Measurements from ENCODE around the gene ATP4B.

The ATP4B gene

GRCh38 chr13:113657851-113658741, at the start of gene ATP4B:
Gene ATP4B (minus strand): TSS chr13:113658198. CDS start chr13:113658144, 54 bp downstream.
- in situ Hi-C loops (cut with MboI; ENCODE audit: low sequenced_read_pairs): no loop called here
- Histone ChIP-seq H3K27me3 (ENCODE audit: low read depth) (peaks cover 6% of the 10 kb centered on the region; the same call in 1 of the 2 replicates), H3K9me3 (0 out of 2 replicates have a peak, but pooled peaks cover 5% of the 10 kb centered on the region), H3K4me3 (no peak within 1 kb of the TSS), H3K4me1 (no peaks in the 10 kb centered on the region), H3K36me3 (replicated peaks) (no peaks in the 10 kb centered on the region)
- DNase-seq (ENCODE audit: low spot score in 2 of 2): no peak

GRCh38 chr13:113672002-113672651, 14.1 kb upstream of the ATP4B start:
- H3K27me3 ChIP-seq (ENCODE audit: low read depth): no peaks in the 10 kb centered on the region
- H3K4me3 ChIP-seq: no peak overlapping the region
- no peak for DNase-seq (ENCODE audit: low spot score in 2 of 2)
- in situ Hi-C loops (cut with MboI; ENCODE audit: low sequenced_read_pairs): no loop called here
- no peaks in the 10 kb centered on the region for H3K36me3 ChIP-seq (replicated peaks)
- H3K4me1 ChIP-seq: no peaks in the 10 kb centered on the region
- no peaks in the 10 kb centered on the region for H3K9me3 ChIP-seq

- Histone ChIP-seq H3K27me3 (ENCODE audit: low read depth) (no peaks in the 10 kb centered on the region), H3K9me3 (no peaks in the 10 kb centered on the region), H3K36me3 (replicated peaks) (no peaks in the 10 kb centered on the region), H3K4me3 (no peak overlapping the region), H3K4me1 (no peaks in the 10 kb centered on the region)
- no peak for DNase-seq (ENCODE audit: low spot score in 2 of 2)
- in situ Hi-C loops (cut with MboI; ENCODE audit: low sequenced_read_pairs): no loop called here
These were observed 13.3 kb upstream of the ATP4B start for GRCh38 chr13:113671066-113672001.

DNA sequence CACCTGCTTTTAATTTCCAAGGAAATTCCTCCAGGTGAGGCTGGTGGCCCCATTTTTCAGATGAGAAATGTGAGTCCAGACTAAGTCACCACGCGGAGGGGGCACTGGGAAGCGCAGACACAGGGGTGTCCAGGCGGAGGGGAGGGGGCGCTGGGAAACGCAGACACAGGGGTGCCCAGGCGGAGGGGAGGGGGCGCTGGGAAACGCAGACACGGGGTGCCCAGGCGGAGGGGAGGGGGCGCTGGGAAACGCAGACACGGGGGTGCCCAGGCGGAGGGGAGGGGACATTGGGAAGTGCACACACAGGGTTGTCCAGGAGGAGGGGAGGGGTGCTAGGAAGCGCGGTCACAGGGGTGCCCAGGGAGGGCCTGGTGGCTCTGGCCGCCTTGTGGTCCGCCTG, 12.5 kb upstream of the ATP4B start:
- H3K36me3 ChIP-seq (replicated peaks): no peaks in the 10 kb centered on the region
- no peak for DNase-seq (ENCODE audit: low spot score in 2 of 2)
- no peaks in the 10 kb centered on the region for H3K4me1 ChIP-seq
- H3K4me3 ChIP-seq: no peak overlapping the region
- H3K9me3 ChIP-seq: no peaks in the 10 kb centered on the region
- in situ Hi-C loops (cut with MboI; ENCODE audit: low sequenced_read_pairs): no loop called here
- no peaks in the 10 kb centered on the region for H3K27me3 ChIP-seq (ENCODE audit: low read depth)

GRCh38 chr13:113669755-113670341, 11.8 kb upstream of the ATP4B start:
- Histone ChIP-seq H3K9me3 (no peaks in the 10 kb centered on the region), H3K36me3 (replicated peaks) (no peaks in the 10 kb centered on the region), H3K4me3 (no peak overlapping the region), H3K4me1 (no peaks in the 10 kb centered on the region), H3K27me3 (ENCODE audit: low read depth) (no peaks in the 10 kb centered on the region)
- DNase-seq (ENCODE audit: low spot score in 2 of 2): no peak
- in situ Hi-C loops (cut with MboI; ENCODE audit: low sequenced_read_pairs): no loop called here

DNA sequence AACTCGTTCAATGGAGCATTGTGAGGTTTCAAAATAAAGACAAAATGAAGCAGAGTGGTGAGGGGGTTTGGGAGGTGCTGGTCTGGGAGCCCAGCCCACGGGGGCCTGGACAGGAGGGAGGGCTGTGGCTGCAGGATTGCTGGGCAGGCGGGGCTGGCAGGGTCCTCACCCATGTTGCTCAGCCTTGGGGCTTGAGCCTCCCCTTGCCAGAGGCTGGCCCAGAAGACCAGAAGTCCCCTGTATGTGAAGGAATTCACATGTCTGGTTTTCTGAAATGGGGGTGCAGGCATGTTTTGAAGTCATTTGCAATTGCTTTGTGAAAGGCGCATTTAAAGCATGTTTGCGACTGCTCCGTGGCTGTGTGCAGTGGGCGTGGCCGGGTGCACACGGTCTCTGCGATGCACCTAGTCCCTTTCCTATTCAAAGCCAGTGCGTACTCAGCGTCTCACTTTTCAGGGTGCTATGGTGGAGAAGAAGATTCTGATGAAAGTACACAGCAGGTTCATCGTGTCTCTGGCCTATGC, 11.3 kb upstream of the ATP4B start:
- H3K36me3 ChIP-seq (replicated peaks): no peaks in the 10 kb centered on the region
- H3K4me1 ChIP-seq: no peaks in the 10 kb centered on the region
- H3K9me3 ChIP-seq: no peaks in the 10 kb centered on the region
- H3K27me3 ChIP-seq (ENCODE audit: low read depth): no peaks in the 10 kb centered on the region
- H3K4me3 ChIP-seq: no peak overlapping the region
- in situ Hi-C loops (cut with MboI; ENCODE audit: low sequenced_read_pairs): no loop called here
- DNase-seq (ENCODE audit: low spot score in 2 of 2): no peak

DNA sequence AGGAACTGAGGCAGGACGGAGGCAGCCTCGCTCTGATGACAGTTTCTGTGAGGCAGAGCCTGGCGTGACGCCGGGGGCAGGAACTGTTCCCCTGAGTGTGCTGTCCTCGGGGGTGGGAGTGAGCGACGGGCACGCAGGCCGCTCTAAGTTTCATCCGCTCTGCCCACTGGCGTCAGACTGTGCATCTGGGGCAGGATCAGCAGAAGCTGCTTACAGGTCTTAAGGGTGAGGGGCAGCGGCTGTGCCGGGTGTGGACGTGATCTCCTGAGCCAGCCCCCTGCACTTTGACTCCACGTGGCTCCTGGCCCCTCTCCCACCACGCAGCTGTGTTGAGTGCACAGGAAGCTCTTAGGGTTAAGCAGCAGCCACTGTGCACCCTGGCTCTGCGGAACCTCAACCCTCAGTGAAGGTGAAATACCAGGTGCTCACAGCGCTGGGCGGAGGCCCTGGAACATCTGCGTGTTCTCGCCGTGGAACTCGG, 10.5 kb upstream of the ATP4B start:
- in situ Hi-C loops (cut with MboI; ENCODE audit: low sequenced_read_pairs): no loop called here
- no peak for DNase-seq (ENCODE audit: low spot score in 2 of 2)

DNA sequence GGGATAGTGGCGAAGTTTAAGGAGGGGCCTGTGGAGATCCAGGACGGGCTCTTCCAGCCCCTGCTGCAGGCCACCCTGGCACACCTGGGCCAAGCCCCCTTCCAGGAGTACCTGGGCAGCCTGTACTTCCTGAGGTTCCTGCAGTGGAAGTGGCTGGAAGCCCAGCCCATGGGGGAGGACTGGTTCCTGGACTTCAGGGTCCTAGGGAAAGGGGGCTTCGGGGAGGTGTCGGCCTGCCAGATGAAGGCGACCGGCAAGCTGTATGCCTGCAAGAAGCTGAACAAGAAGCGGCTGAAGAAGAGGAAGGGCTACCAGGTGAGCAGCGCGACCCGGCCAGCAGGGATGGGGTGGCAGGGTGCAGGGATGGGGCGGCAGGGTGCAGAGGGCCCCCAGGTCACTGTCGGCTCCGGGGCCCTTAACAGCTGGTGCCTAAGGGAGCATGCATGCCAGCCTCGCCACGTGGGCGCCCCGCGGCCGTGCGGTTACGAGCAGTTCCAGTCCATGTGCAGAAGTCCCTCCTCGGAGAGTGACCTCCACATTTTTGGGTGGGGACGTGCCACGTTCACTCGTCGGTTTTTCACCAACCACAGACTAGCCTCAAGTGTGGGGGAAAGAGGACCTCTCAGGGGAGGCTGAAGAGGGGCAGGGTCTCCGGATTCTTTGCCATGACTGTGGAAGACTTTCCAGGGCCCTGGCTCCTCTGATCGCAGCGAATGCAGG, 9.9 kb upstream of the ATP4B start:
- no peaks in the 10 kb centered on the region for H3K36me3 ChIP-seq (replicated peaks)
- no peak for DNase-seq (ENCODE audit: low spot score in 2 of 2)
- no peaks in the 10 kb centered on the region for H3K27me3 ChIP-seq (ENCODE audit: low read depth)
- in situ Hi-C loops (cut with MboI; ENCODE audit: low sequenced_read_pairs): no loop called here
- no peaks in the 10 kb centered on the region for H3K4me1 ChIP-seq
- no peak overlapping the region for H3K4me3 ChIP-seq
- no peaks in the 10 kb centered on the region for H3K9me3 ChIP-seq

More for the DNA sequence above, 10.5 kb upstream of the ATP4B start:
- H3K27me3 ChIP-seq (ENCODE audit: low read depth): no peaks in the 10 kb centered on the region
- no peak overlapping the region for H3K4me3 ChIP-seq
- no peaks in the 10 kb centered on the region for H3K4me1 ChIP-seq
- H3K9me3 ChIP-seq: no peaks in the 10 kb centered on the region
- H3K36me3 ChIP-seq (replicated peaks): no peaks in the 10 kb centered on the region

- no peak for DNase-seq (ENCODE audit: low spot score in 2 of 2)
These were observed 9.1 kb upstream of the ATP4B start, which contains the start of gene GRK1 for GRCh38 chr13:113666951-113667701. Gene GRK1 (plus strand): TSS chr13:113667219. CDS start chr13:113667387, 168 bp downstream.

GRCh38 chr13:113666329-113666670, 8.3 kb upstream of the ATP4B start:
- H3K4me1 ChIP-seq: no peaks in the 10 kb centered on the region
- 0 out of 2 replicates have a peak, but pooled peaks cover 5% of the 10 kb centered on the region for H3K9me3 ChIP-seq
- no peak for DNase-seq (ENCODE audit: low spot score in 2 of 2)
- in situ Hi-C loops (cut with MboI; ENCODE audit: low sequenced_read_pairs): no loop called here
- peaks cover 6% of the 10 kb centered on the region; the same call in 1 of the 2 replicates for H3K27me3 ChIP-seq (ENCODE audit: low read depth)
- no peaks in the 10 kb centered on the region for H3K36me3 ChIP-seq (replicated peaks)
- no peak overlapping the region for H3K4me3 ChIP-seq

More at GRCh38 chr13:113666951-113667701, 9.1 kb upstream of the ATP4B start, which contains the start of gene GRK1:
- no peak within 1 kb of the TSS for H3K4me3 ChIP-seq
- in situ Hi-C loops (cut with MboI; ENCODE audit: low sequenced_read_pairs): no loop called here
- H3K36me3 ChIP-seq (replicated peaks): no peaks in the 10 kb centered on the region
- H3K4me1 ChIP-seq: no peaks in the 10 kb centered on the region
- no peaks in the 10 kb centered on the region; the same call in 1 of the 2 replicates for H3K27me3 ChIP-seq (ENCODE audit: low read depth)
- no peaks in the 10 kb centered on the region for H3K9me3 ChIP-seq

DNA sequence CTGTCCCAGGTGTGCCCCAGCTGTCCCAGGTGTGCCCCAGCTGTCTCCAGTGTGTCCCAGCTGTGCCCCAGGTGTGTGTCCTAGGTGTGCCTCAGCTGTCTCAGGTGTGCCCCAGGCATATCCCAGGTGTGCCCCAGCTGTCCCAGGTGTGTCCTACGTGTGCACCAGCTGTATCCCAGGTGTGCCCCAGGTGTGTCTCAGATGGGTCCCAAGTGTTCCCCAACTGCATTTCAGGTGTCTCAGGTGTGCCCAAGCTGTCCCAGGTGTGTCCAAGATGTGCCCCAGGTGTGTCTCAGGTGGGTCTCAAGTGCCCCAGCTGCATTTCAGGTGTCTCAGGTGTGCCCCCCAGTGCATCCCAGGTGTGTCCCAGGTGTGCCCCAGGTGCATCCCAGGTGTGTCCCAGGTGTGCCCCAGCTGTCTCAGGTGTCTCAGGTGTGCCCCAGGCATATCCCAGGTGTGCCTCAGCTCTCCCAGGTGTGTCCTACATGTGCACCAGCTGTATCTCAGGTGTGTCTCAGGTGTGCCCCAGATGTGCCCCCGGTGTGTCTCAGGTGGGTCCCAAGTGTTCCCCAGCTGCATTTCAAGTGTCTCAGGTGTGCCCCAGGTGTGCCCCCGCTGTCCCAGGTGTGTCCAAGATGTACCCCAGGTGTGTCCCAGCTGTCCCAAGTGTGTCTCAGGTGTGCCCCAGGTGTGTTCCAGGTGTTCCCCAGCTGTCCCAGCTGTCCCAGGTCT, 7.8 kb upstream of the ATP4B start:
- Histone ChIP-seq H3K4me3 (no peak overlapping the region), H3K9me3 (0 out of 2 replicates have a peak, but pooled peaks cover 5% of the 10 kb centered on the region), H3K36me3 (replicated peaks) (no peaks in the 10 kb centered on the region), H3K27me3 (ENCODE audit: low read depth) (peaks cover 6% of the 10 kb centered on the region; the same call in 1 of the 2 replicates), H3K4me1 (no peaks in the 10 kb centered on the region)
- DNase-seq (ENCODE audit: low spot score in 2 of 2): no peak
- in situ Hi-C loops (cut with MboI; ENCODE audit: low sequenced_read_pairs): no loop called here
